HG03432 (cell line): ENCODE measurements around the gene COL12A1.

ENCODE experiments used
- ATAC-seq: cut with Tn5 transposase; IDR thresholded peaks from one replicate; pipeline ENCODE4 v1.9.1; 2021; ENCODE audit warnings: mild to moderate bottlenecking, moderate library complexity; ENCODE audit not compliant: unreplicated experiment

The COL12A1 gene

GRCh38 chr6:75106426-75106825 lies 99.4 kb downstream of the COL12A1 start:
- no peak for ATAC-seq

DNA sequence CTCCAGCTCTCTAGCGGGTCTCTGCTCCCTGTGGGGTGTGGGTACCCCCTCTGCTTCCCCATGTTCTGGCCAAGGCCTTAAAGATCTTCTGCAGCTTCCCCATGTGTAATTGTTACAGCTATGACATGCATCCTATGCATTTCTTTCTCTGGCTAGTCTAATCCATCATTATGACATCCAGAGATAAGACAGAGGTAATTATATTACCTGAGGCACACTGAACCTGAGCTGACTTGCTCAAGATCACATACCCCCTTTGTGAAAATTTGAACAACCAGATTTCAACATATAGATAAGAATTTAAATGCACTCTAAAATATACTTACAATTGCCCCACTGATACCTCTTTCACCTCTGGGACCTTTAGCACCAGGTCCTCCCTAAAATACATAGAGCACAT lies 102.4 kb downstream of the COL12A1 start:
- no peak for ATAC-seq

GRCh38 chr6:75102301-75102700 lies 103.6 kb downstream of the COL12A1 start:
- no peak for ATAC-seq

- no peak for ATAC-seq
Observed at GRCh38 chr6:75101896-75102295, 104.0 kb downstream of the COL12A1 start.

- ATAC-seq: no peak
Observed at GRCh38 chr6:75098709-75099108, 107.1 kb downstream of the COL12A1 start.

GRCh38 chr6:75096966-75097365 lies 108.9 kb downstream of the COL12A1 start:
- no peak for ATAC-seq

GRCh38 chr6:75094614-75095200 lies 111.1 kb downstream of the COL12A1 start:
- ATAC-seq: no peak

- no peak for ATAC-seq
Observed at GRCh38 chr6:75091467-75092190, 114.2 kb downstream of the COL12A1 start.

DNA sequence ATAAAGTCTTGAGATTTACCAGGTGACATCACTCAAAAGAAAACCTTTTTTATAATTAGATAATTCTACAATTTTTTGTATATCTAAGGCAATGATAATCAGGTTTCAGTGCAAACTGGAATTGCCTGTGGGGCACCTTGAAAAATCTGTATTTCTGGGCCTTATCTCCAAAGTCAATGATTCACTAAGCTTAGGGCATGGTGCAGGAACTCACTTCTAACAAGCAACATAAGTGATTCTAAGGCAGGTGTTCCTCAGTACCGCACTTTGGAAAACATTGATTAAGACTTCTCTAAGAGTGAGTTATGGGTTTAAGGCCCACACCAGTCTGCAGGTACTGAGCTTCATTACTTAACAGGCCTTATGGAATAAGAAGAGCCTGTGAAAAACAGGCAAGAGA lies 115.3 kb downstream of the COL12A1 start:
- ATAC-seq: no peak

DNA sequence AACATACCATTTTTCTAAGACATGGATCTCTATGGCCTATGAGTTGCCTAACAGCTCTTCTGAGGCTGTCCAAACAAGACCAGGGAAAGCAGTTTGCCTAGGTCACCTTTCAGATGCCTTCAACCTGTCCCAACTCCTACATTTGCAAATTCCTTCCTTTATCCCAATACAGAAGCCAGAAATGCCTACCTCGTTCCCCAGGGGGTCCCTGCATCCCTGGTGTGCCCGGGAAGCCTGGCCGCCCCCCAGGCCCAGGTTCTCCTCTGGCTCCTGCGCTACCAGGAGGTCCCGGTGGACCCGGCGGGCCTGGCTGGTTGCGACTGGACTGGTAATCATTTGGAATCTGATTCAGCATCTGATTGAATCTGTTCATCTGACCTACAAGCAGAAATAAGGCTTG lies 115.9 kb downstream of the COL12A1 start:
- ATAC-seq: no peak

DNA sequence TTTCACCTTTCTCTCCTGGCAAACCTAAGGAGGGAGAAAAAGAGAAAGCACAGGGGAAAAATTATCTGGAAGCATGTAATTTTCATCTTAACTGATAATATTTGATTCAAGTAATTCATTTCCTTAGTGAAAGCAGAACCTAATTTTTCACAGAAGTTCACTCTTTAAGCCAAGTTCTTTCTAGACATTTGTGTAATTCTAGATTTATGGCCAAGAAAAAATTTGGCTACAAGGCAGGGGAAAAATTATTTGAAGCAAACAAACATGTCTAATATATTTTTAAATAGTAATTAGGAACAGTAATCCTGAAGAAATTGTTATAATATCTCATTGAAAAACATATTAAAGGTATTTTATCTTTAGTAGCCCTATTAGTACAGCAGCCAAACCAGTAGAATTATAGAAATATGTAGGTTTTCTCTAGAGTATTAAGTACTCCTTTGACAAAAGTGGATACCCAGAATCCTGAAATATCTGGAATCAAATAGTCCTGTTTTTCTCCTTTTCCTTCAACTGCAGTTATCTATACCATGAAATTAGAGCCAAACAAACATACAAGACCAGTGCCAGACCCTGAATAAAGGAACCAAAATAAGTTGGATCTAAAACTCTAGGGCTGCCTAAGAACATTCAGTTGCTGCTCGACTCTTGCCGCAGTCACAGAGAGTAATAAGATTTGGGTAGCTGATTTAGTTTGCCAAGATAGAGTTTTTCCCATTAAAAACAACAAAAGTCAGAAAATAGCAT lies 116.5 kb downstream of the COL12A1 start:
- ATAC-seq: no peak

- ATAC-seq: no peak
Observed at GRCh38 chr6:75085931-75086635, 119.8 kb downstream of the COL12A1 start.

DNA sequence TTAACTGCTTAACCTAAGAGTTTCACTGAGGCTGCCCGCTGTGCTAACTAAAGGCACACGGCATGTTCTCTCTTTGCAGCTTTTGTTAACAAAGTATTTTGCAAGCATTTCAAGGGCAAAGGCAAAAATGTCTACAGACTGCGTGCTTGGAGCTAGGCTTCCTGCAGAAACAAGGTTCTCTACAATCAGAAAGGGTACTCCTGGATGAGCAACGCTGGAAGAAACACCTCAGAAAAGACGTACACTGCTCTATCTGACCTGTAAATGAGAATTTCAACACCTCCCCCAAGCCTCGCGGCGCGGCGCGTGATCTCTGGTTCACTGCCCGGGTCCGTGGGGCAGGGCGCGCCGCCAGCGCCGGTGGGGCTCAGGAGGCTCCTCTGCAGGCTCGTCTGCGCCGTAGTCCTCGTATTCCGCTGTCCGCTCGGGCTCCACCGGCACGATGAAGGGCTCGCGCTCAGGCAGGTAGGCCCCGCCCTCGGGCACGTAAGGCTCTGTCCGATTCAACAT lies 120.9 kb downstream of the COL12A1 start:
- ATAC-seq: no peak

- ATAC-seq: no peak
Observed at GRCh38 chr6:75084018-75084417, 121.8 kb downstream of the COL12A1 start.

GRCh38 chr6:75081921-75082320 lies 123.9 kb downstream of the COL12A1 start:
- no peak for ATAC-seq

GRCh38 chr6:75081047-75081446 lies 124.8 kb downstream of the COL12A1 start:
- no peak for ATAC-seq

- ATAC-seq: no peak
Observed at GRCh38 chr6:75079589-75079988, 126.3 kb downstream of the COL12A1 start.

- ATAC-seq: no peak
Observed at GRCh38 chr6:75077701-75078100, 128.2 kb downstream of the COL12A1 start.

- no peak for ATAC-seq
Observed at GRCh38 chr6:75076009-75076408, 129.8 kb downstream of the COL12A1 start.

- ATAC-seq: no peak
Observed at GRCh38 chr6:75070244-75070643, 135.6 kb downstream of the COL12A1 start.

DNA sequence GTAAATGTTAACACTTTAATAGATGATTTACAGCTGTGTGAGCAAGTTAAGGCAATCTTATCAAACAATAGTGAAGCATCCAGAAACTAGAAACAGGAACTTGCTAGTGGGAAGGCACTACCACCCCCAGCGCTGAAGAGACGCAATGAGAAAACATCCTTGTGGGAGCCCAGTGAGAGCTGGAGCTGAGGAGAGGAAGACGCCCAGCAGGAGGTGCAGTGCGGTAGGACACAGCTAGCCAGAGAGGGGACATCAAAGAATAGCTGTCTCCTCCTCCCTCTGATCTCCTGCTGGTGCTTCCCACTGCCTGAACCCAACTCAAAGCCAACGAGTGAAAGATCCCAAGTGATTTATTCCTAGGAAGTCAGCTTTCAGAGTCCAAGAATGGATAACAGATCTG lies 140.3 kb downstream of the COL12A1 start:
- ATAC-seq: no peak
